Hepatocyte (in vitro differentiated cells): ENCODE results near the gene LCE3E.

ENCODE experiments used
- CTCF ChIP-seq: fragments of 200-600 bp; sonication (generic); IDR thresholded peaks from 2 replicates; pipeline ENCODE4 v1.5.1; 2016; ENCODE audit warnings: antibody characterized with exemption, mild to moderate bottlenecking; ENCODE audit not compliant: poor library complexity
- EZH2 ChIP-seq: fragments of 200-600 bp; sonication (generic); IDR thresholded peaks from 2 replicates; pipeline ENCODE4 v1.6.1; 2016; ENCODE audit warnings: antibody characterized with exemption, mild to moderate bottlenecking, borderline replicate concordance
- EZH2phosphoT487 ChIP-seq: fragments of 200-600 bp; sonication (generic); IDR thresholded peaks from one replicate; pipeline ENCODE4 v1.6.1; 2018; ENCODE audit warnings: antibody characterized with exemption, mild to moderate bottlenecking, low read depth, moderate library complexity; ENCODE audit not compliant: unreplicated experiment, severe bottlenecking

GRCh38 chr1:152565115-152565514 is 1.5 kb downstream of the LCE3E start:
- TF ChIP-seq CTCF (no peak), EZH2phosphoT487 (no peak), EZH2 (no peak)
